OCI-LY7 (cell line): ENCODE data around the gene ANO9.

Experiments used
- EZH2phosphoT487 ChIP-seq: fragments of 200-600 bp; sonication (generic); IDR thresholded peaks from 2 replicates; pipeline ENCODE4 v1.6.1; 2018; ENCODE audit warnings: low read depth, borderline replicate concordance, mild to moderate bottlenecking, mixed run types, antibody characterized with exemption, low read length, moderate library complexity, mixed read lengths
- TF ChIP-seq, protein P1 (sequence below): fragments of 200-600 bp; sonication (generic); conservative IDR thresholded peaks from 2 replicates; pipeline ENCODE4 v1.5.1; 2014; ENCODE audit warnings: mild to moderate bottlenecking, antibody characterized with exemption, low read length, moderate library complexity, mixed read lengths

- TF ChIP-seq, protein P1, sequence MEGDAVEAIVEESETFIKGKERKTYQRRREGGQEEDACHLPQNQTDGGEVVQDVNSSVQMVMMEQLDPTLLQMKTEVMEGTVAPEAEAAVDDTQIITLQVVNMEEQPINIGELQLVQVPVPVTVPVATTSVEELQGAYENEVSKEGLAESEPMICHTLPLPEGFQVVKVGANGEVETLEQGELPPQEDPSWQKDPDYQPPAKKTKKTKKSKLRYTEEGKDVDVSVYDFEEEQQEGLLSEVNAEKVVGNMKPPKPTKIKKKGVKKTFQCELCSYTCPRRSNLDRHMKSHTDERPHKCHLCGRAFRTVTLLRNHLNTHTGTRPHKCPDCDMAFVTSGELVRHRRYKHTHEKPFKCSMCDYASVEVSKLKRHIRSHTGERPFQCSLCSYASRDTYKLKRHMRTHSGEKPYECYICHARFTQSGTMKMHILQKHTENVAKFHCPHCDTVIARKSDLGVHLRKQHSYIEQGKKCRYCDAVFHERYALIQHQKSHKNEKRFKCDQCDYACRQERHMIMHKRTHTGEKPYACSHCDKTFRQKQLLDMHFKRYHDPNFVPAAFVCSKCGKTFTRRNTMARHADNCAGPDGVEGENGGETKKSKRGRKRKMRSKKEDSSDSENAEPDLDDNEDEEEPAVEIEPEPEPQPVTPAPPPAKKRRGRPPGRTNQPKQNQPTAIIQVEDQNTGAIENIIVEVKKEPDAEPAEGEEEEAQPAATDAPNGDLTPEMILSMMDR: no peak
- no peak for TF ChIP-seq EZH2phosphoT487
Measured at GRCh38 chr11:446891-447290, 5.1 kb upstream of the ANO9 start.
